ENCODE measurements around the gene IFT57. TPM values are rescaled to one million over a fixed set of nuclear protein-coding genes. Genes with fewer than 3 reads are reported as not detected.
A peak's percentile ranks its signal among the peaks of the same experiment; 100 is the strongest.
"Not testable (repeated sequence)": the region's sequence is repeated elsewhere in the genome, so short reads cannot be mapped to it uniquely, and the experiment has no call there.

IFT57 gene
- total RNA-seq (2014; rRNA removed; shearing (Covaris generic); ENCODE audit: low replicate concordance): 59.2 and 106 TPM in 2 replicates

GRCh38 chr3:108221911-108222852 is at the start of gene IFT57:
TSS of gene IFT57 (minus strand) at chr3:108222424. CDS start at chr3:108222322, 102 bp downstream.
- peak within 1 kb of the TSS; percentile 73 for H3K4me3 ChIP-seq
- peak; percentile 98 for DNase-seq
- H3K36me3 ChIP-seq: no peaks in the 10 kb centered on the region
- H3K27me3 ChIP-seq: no peaks in the 10 kb centered on the region
- no peaks in the 10 kb centered on the region for H3K9me3 ChIP-seq

- no peaks in the 10 kb centered on the region for H3K27me3 ChIP-seq
- H3K36me3 ChIP-seq: no peaks in the 10 kb centered on the region
- DNase-seq: no peak
- H3K9me3 ChIP-seq: peaks cover 4% of the 10 kb centered on the region; the same call in 1 of the 2 replicates
- no peak overlapping the region for H3K4me3 ChIP-seq
Measured at GRCh38 chr3:108271626-108272025, 49.4 kb upstream of the IFT57 start.

GRCh38 chr3:108268235-108268634 is 46.0 kb upstream of the IFT57 start:
- H3K27me3 ChIP-seq, H3K4me3 ChIP-seq, H3K36me3 ChIP-seq, H3K9me3 ChIP-seq: not testable (repeated sequence)
- DNase-seq: peak; percentile 6

GRCh38 chr3:108264534-108265298 is 42.5 kb upstream of the IFT57 start:
- DNase-seq, H3K27me3 ChIP-seq, H3K4me3 ChIP-seq, H3K9me3 ChIP-seq, H3K36me3 ChIP-seq: not testable (repeated sequence)

- H3K9me3 ChIP-seq: no peaks in the 10 kb centered on the region
- H3K27me3 ChIP-seq: no peaks in the 10 kb centered on the region
- H3K4me3 ChIP-seq: no peak overlapping the region
- no peak for DNase-seq
- no peaks in the 10 kb centered on the region for H3K36me3 ChIP-seq
Measured at GRCh38 chr3:108255131-108255530, 32.9 kb upstream of the IFT57 start.

GRCh38 chr3:108251844-108252243 is 29.6 kb upstream of the IFT57 start:
- DNase-seq: no peak
- no peak overlapping the region for H3K4me3 ChIP-seq
- no peaks in the 10 kb centered on the region for H3K9me3 ChIP-seq
- H3K36me3 ChIP-seq: no peaks in the 10 kb centered on the region
- no peaks in the 10 kb centered on the region for H3K27me3 ChIP-seq

- Histone ChIP-seq H3K9me3 (no peaks in the 10 kb centered on the region), H3K4me3 (no peak overlapping the region), H3K36me3 (no peaks in the 10 kb centered on the region), H3K27me3 (no peaks in the 10 kb centered on the region)
- no peak for DNase-seq
Measured at GRCh38 chr3:108251265-108251664, 29.0 kb upstream of the IFT57 start.

- Histone ChIP-seq H3K9me3 (no peaks in the 10 kb centered on the region), H3K27me3 (no peaks in the 10 kb centered on the region), H3K36me3 (no peaks in the 10 kb centered on the region), H3K4me3 (no peak overlapping the region)
- no peak for DNase-seq
Measured at GRCh38 chr3:108250626-108251025, 28.4 kb upstream of the IFT57 start.

GRCh38 chr3:108243243-108243642 is 21.0 kb upstream of the IFT57 start:
- no peak overlapping the region for H3K4me3 ChIP-seq
- no peaks in the 10 kb centered on the region for H3K27me3 ChIP-seq
- no peak for DNase-seq
- H3K9me3 ChIP-seq: no peaks in the 10 kb centered on the region
- H3K36me3 ChIP-seq: no peaks in the 10 kb centered on the region

GRCh38 chr3:108242776-108243175 is 20.6 kb upstream of the IFT57 start:
- no peak overlapping the region for H3K4me3 ChIP-seq
- no peak for DNase-seq

GRCh38 chr3:108241721-108242120 is 19.5 kb upstream of the IFT57 start:
- Histone ChIP-seq H3K9me3 (no peaks in the 10 kb centered on the region), H3K4me3 (no peak overlapping the region), H3K36me3 (no peaks in the 10 kb centered on the region), H3K27me3 (no peaks in the 10 kb centered on the region)
- DNase-seq: no peak

More at GRCh38 chr3:108242776-108243175, 20.6 kb upstream of the IFT57 start:
- H3K9me3 ChIP-seq: no peaks in the 10 kb centered on the region
- H3K36me3 ChIP-seq: no peaks in the 10 kb centered on the region
- no peaks in the 10 kb centered on the region for H3K27me3 ChIP-seq

GRCh38 chr3:108241146-108241545 is 18.9 kb upstream of the IFT57 start:
- no peaks in the 10 kb centered on the region for H3K36me3 ChIP-seq
- no peaks in the 10 kb centered on the region for H3K9me3 ChIP-seq
- H3K4me3 ChIP-seq: no peak overlapping the region
- DNase-seq: no peak
- no peaks in the 10 kb centered on the region for H3K27me3 ChIP-seq

GRCh38 chr3:108239082-108239481 is 16.9 kb upstream of the IFT57 start:
- no peak for DNase-seq
- no peaks in the 10 kb centered on the region for H3K36me3 ChIP-seq

GRCh38 chr3:108235290-108235689 is 13.1 kb upstream of the IFT57 start:
- H3K27me3 ChIP-seq: no peaks in the 10 kb centered on the region
- no peak overlapping the region for H3K4me3 ChIP-seq
- H3K36me3 ChIP-seq: no peaks in the 10 kb centered on the region
- no peaks in the 10 kb centered on the region for H3K9me3 ChIP-seq
- DNase-seq: no peak

More at GRCh38 chr3:108239082-108239481, 16.9 kb upstream of the IFT57 start:
- no peaks in the 10 kb centered on the region for H3K9me3 ChIP-seq
- no peak overlapping the region for H3K4me3 ChIP-seq
- no peaks in the 10 kb centered on the region for H3K27me3 ChIP-seq

GRCh38 chr3:108234387-108234957 is 12.2 kb upstream of the IFT57 start:
- no peak for DNase-seq
- no peaks in the 10 kb centered on the region for H3K36me3 ChIP-seq
- H3K9me3 ChIP-seq: no peaks in the 10 kb centered on the region
- H3K4me3 ChIP-seq: no peak overlapping the region
- no peaks in the 10 kb centered on the region for H3K27me3 ChIP-seq

GRCh38 chr3:108228286-108228685 is 6.1 kb upstream of the IFT57 start:
- H3K27me3 ChIP-seq: no peaks in the 10 kb centered on the region
- DNase-seq: no peak
- no peak overlapping the region for H3K4me3 ChIP-seq
- no peaks in the 10 kb centered on the region for H3K36me3 ChIP-seq
- no peaks in the 10 kb centered on the region for H3K9me3 ChIP-seq

- H3K9me3 ChIP-seq: no peaks in the 10 kb centered on the region
- DNase-seq: no peak
- H3K4me3 ChIP-seq: no peak overlapping the region
- H3K27me3 ChIP-seq: no peaks in the 10 kb centered on the region
- H3K36me3 ChIP-seq: no peaks in the 10 kb centered on the region
Measured at GRCh38 chr3:108227131-108227530, 4.9 kb upstream of the IFT57 start.

Data from MG63 (cell line).